GM20431 (cell line): ENCODE measurements around the gene SYT9.
"Not testable (repeated sequence)": the region's sequence is repeated elsewhere in the genome, so short reads cannot be mapped to it uniquely, and the experiment has no call there.

Experiments
- in situ Hi-C: fragments of 300-500 bp; cut with MseI, MboI; formaldehyde crosslinking; loops from one replicate; pipeline ENCODE4 v1.15.0; 2020; ENCODE audit warnings: low sequenced_read_pairs; ENCODE audit not compliant: unreplicated experiment

SYT9 gene

GRCh38 chr11:7332451-7332850 is 80.7 kb downstream of the SYT9 start:
- in situ Hi-C loops: no loop called here

DNA sequence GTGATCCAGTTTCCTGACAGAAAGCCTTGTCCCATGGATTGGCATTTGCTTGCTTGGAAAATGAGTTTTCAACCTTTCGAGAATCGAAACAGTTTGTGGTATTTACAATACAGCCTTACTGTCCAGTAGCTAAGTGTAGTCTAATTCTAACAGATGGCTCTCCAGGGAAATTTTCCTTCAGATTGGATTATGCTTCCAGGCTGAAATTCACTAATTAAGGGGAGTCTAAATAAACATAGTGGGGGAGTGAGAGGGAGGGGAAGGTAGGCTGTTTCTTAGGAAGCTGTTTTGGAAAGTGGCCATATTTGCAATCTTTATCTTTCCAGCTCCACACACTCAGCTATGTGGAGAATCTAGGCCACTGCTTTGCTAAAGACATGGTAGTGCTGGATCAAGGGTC is 81.3 kb downstream of the SYT9 start:
- in situ Hi-C loops: no loop called here

GRCh38 chr11:7335442-7335841 is 83.7 kb downstream of the SYT9 start:
- in situ Hi-C loops: not testable (repeated sequence)

DNA sequence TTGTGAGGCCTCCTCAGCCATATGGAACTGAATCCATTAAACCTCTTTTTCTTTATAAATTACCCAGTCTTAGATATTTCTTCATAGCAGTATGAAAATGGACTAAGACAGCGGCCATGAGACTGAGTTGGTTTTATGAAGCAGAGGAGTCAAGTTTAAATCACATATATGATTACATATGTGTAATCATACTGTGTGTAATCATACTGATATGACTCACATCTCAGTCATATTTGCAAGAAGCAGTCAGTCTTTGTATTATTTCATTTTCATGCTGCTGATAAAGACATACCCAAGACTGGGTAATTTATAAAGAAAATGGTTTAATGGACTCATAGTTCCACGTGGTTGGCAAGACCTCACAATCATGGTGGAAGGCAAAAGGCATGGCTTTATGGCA is 89.8 kb downstream of the SYT9 start:
- in situ Hi-C loops: no loop called here

GRCh38 chr11:7347611-7348431 is 96.1 kb downstream of the SYT9 start:
- in situ Hi-C loops: no loop called here

GRCh38 chr11:7348432-7349304 is 97.0 kb downstream of the SYT9 start:
- in situ Hi-C loops: no loop called here

DNA sequence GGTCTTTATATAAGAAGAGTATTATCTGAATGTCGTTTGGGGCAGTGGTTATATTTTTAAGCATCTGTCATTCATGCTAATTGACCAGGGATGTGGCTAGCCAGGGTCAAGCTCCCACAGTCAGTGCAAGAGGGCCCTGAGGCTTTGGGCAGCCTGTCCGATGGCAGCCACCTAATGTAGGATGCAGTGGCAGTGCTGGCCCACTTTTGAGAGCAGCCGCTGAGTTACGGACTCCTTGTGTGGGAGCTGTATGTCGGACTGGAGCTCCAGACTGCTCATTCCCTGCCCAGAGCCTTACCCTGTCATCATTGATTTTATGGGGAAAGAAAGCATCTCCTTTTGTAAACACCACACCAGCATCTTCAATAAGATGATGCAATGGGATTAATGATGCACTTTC is 99.5 kb downstream of the SYT9 start:
- in situ Hi-C loops: no loop called here

- in situ Hi-C loops: no loop called here
These were observed 101.4 kb downstream of the SYT9 start for GRCh38 chr11:7353100-7353499.

- in situ Hi-C loops: no loop called here
These were observed 113.0 kb downstream of the SYT9 start for GRCh38 chr11:7364660-7365059.

GRCh38 chr11:7367803-7368202 is 116.1 kb downstream of the SYT9 start:
- in situ Hi-C loops: no loop called here

- in situ Hi-C loops: no loop called here
These were observed 124.7 kb downstream of the SYT9 start for GRCh38 chr11:7376386-7376785.

- in situ Hi-C loops: no loop called here
These were observed 130.2 kb downstream of the SYT9 start for GRCh38 chr11:7381937-7382336.

DNA sequence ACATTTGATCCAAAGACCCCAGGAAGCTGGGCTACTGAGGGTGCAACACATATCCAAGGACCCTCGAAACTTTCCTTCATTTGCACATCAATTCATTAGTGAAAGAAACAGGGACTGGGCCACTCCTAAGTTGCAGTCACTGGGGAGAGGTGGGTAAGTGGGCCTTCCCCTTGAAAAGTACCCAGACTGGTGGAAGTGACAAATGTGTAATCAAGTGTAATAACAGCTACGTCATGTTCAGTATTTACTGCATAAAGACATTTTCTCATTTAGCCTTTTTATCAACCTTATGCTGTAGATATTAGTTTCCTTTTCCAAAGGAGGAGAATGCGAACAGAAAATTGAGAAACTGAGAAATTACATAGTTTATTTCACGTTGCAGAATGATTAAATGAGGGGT is 131.7 kb downstream of the SYT9 start:
- in situ Hi-C loops: no loop called here

DNA sequence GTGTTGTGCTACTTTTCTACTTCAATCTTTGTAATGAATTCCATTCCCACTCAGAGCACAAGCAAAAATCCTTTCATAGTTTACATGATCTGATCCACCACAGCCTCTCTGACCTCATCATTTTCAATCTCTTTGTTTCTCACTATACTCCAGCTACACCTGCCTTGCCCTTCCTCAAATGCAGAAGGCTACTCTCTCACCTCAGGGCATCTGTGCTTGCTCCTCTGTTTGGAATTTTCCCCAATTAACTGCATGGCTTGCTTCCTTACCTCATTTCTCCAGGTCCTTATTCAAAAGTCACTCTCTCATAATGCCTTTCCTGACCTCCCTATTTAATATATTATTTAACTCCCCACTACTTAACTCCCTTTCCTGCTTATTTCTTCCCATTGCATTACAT is 133.0 kb downstream of the SYT9 start:
- in situ Hi-C loops: no loop called here

- in situ Hi-C loops: no loop called here
These were observed 133.8 kb downstream of the SYT9 start for GRCh38 chr11:7385532-7385931.

- in situ Hi-C loops: no loop called here
These were observed 162.5 kb downstream of the SYT9 start for GRCh38 chr11:7413961-7414915.

GRCh38 chr11:7414973-7415817 is 163.5 kb downstream of the SYT9 start:
- in situ Hi-C loops: no loop called here

DNA sequence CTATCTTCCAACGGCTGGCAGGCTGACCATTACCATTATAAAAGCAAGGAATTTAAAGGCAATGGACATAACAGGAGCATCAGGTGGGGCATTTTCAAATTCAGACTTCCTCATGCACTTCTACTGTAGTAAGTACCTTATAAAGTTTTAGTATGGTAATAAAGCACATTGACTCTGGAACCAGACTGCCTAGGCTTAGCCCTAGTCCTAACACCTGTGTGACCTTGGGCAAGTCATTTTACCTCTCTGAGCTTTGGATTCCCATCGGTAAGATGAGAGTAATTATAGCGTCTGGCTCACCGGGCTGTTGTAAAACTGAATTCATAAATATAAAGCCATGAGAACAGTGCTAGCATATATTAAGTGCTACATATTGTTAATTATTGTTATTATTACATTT is 164.4 kb downstream of the SYT9 start:
- in situ Hi-C loops: no loop called here

- in situ Hi-C loops: no loop called here
These were observed 165.6 kb downstream of the SYT9 start for GRCh38 chr11:7417328-7417727.
